ENCODE results near the gene HYDIN.
"Not testable (repeated sequence)": the region's sequence is repeated elsewhere in the genome, so short reads cannot be mapped to it uniquely, and the experiment has no call there.

The HYDIN gene

GRCh38 chr16:70823498-70824118 lies 406.9 kb downstream of the HYDIN start:
- DNase-seq (ENCODE audit: low spot score) = not testable (repeated sequence)

- DNase-seq (ENCODE audit: low spot score) = not testable (repeated sequence)
Observed at GRCh38 chr16:70822734-70823133, 407.8 kb downstream of the HYDIN start.

- DNase-seq (ENCODE audit: low spot score) = not testable (repeated sequence)
Observed at GRCh38 chr16:70818088-70818487, 412.4 kb downstream of the HYDIN start.

GRCh38 chr16:70809392-70810060 lies 421.0 kb downstream of the HYDIN start:
- no peak for DNase-seq (ENCODE audit: low spot score)

- no peak for DNase-seq (ENCODE audit: low spot score)
Observed at GRCh38 chr16:70808371-70808770, 422.2 kb downstream of the HYDIN start.

GRCh38 chr16:70805787-70806186 lies 424.7 kb downstream of the HYDIN start:
- DNase-seq (ENCODE audit: low spot score) = no peak

GRCh38 chr16:70805380-70805779 lies 425.1 kb downstream of the HYDIN start:
- no peak for DNase-seq (ENCODE audit: low spot score)

- DNase-seq (ENCODE audit: low spot score) = no peak
Observed at GRCh38 chr16:70804734-70805169, 425.8 kb downstream of the HYDIN start.

GRCh38 chr16:70804153-70804733 lies 426.3 kb downstream of the HYDIN start:
- DNase-seq (ENCODE audit: low spot score) = no peak

- no peak for DNase-seq (ENCODE audit: low spot score)
Observed at GRCh38 chr16:70803319-70803718, 427.2 kb downstream of the HYDIN start.

GRCh38 chr16:70801611-70802010 lies 428.9 kb downstream of the HYDIN start:
- no peak for DNase-seq (ENCODE audit: low spot score)

- DNase-seq (ENCODE audit: low spot score) = peak; percentile 95
Observed at GRCh38 chr16:70800781-70801480, 429.6 kb downstream of the HYDIN start, which contains the start of gene VAC14. TSS of gene VAC14 (minus strand) at chr16:70801158. CDS start at chr16:70800900, 258 bp downstream.

- no peak for DNase-seq (ENCODE audit: low spot score)
Observed at GRCh38 chr16:70800311-70800710, 430.2 kb downstream of the HYDIN start.

- no peak for DNase-seq (ENCODE audit: low spot score)
Observed at GRCh38 chr16:70796301-70796700, 434.2 kb downstream of the HYDIN start.

- DNase-seq (ENCODE audit: low spot score) = no peak
Observed at GRCh38 chr16:70795296-70795912, 435.1 kb downstream of the HYDIN start.

- no peak for DNase-seq (ENCODE audit: low spot score)
Observed at GRCh38 chr16:70793851-70794502, 436.5 kb downstream of the HYDIN start.

GRCh38 chr16:70790815-70791214 lies 439.7 kb downstream of the HYDIN start:
- no peak for DNase-seq (ENCODE audit: low spot score)

GRCh38 chr16:70789595-70790447 lies 440.7 kb downstream of the HYDIN start:
- no peak for DNase-seq (ENCODE audit: low spot score)

GRCh38 chr16:70788668-70789594 lies 441.6 kb downstream of the HYDIN start:
- no peak for DNase-seq (ENCODE audit: low spot score)

All from hematopoietic multipotent progenitor cell treated with erythropoietin and hydrocortisone succinate and interleukin-3 and kit ligand, for 17 days (in vitro differentiated cells).